ENCODE data around the gene HOXB7. TPM values are rescaled to one million over a fixed set of nuclear protein-coding genes. Genes with fewer than 3 reads are reported as not detected.

HOXB7 gene
- 0.78 TPM in 1 of 2 replicates, not detected in the other for total RNA-seq

GRCh38 chr17:48610282-48611211, at the start of gene HOXB7:
HOXB7 (minus strand) TSS chr17:48611017; CDS start chr17:48610918, 99 bp downstream.

GRCh38 chr17:48626245-48627117, 15.7 kb upstream of the HOXB7 start, which contains the start of gene HOXB9:
HOXB9 (minus strand) TSS chr17:48626358; CDS start chr17:48626269, 89 bp downstream.

GRCh38 chr17:48615047-48615962, 4.5 kb upstream of the HOXB7 start, which contains the start of gene HOXB8:
HOXB8 (minus strand) TSS chr17:48615292; CDS start chr17:48614704, 588 bp downstream.

GRCh38 chr17:48604770-48605329, 6.0 kb downstream of the HOXB7 start, which contains the start of gene HOXB6:
HOXB6 (minus strand) TSS chr17:48604986; CDS start chr17:48598150, 6,836 bp downstream.

GRCh38 chr17:48593126-48593829, 17.5 kb downstream of the HOXB7 start, which contains the start of gene HOXB5:
HOXB5 (minus strand) TSS chr17:48593779; CDS start chr17:48593682, 97 bp downstream.

GRCh38 chr17:48589831-48590606, 20.8 kb downstream of the HOXB7 start, which contains the start of gene HOXB3:
HOXB3 (minus strand) TSS chr17:48590241; CDS start chr17:48552474, 37,767 bp downstream.

GRCh38 chr17:48577946-48578615, 32.7 kb downstream of the HOXB7 start, which contains the start of gene HOXB4:
HOXB4 (minus strand) TSS chr17:48578350; CDS start chr17:48578319, 31 bp downstream.

Other genes with a start within 250 kb of the HOXB7 start
- gene SKAP1, start 180.8 kb downstream of the HOXB7 start, total RNA-seq: 0.14 TPM in 1 of 2 replicates, not detected in the other
- gene HOXB1, start 80.0 kb downstream of the HOXB7 start, total RNA-seq: not detected in 2 replicates
- 0.36 TPM in 1 of 2 replicates, not detected in the other for gene HOXB2, start 65.9 kb downstream of the HOXB7 start, total RNA-seq
- under 0.01 TPM in 1 of 2 replicates, not detected in the other for gene HOXB4, start 32.7 kb downstream of the HOXB7 start, total RNA-seq
- 0.36 TPM in 1 of 2 replicates, not detected in the other for gene HOXB3, start 20.8 kb downstream of the HOXB7 start, total RNA-seq
- under 0.01 TPM in 1 of 2 replicates, not detected in the other for gene HOXB5, start 17.2 kb downstream of the HOXB7 start, total RNA-seq
- 0.28 TPM in 1 of 2 replicates, not detected in the other for gene HOXB6, start 6.0 kb downstream of the HOXB7 start, total RNA-seq
- gene HOXB8, start 4.3 kb upstream of the HOXB7 start, total RNA-seq: not detected in 2 replicates
- gene HOXB9, start 15.3 kb upstream of the HOXB7 start, total RNA-seq: under 0.01 TPM in 1 of 2 replicates, not detected in the other
- gene PRAC1, start 111.5 kb upstream of the HOXB7 start, total RNA-seq: not detected in 2 replicates
- not detected in 2 replicates for gene PRAC2, start 112.2 kb upstream of the HOXB7 start, total RNA-seq
- gene HOXB13, start 117.7 kb upstream of the HOXB7 start, total RNA-seq: under 0.01 TPM in 1 of 2 replicates, not detected in the other
- gene TTLL6, start 206.2 kb upstream of the HOXB7 start, total RNA-seq: not detected in 2 replicates
- gene CALCOCO2, start 220.0 kb upstream of the HOXB7 start, total RNA-seq: 39.3 and 85.4 TPM in 2 replicates